Measurements from ENCODE around the gene SOSTDC1.

The SOSTDC1 gene

GRCh38 chr7:16417906-16418305 lies 47.6 kb downstream of the SOSTDC1 start:
- peak; percentile 55 for DNase-seq

GRCh38 chr7:16416289-16417282 lies 49.0 kb downstream of the SOSTDC1 start:
- DNase-seq: peak; percentile 70

- DNase-seq: no peak
Measured at GRCh38 chr7:16412274-16413254, 53.0 kb downstream of the SOSTDC1 start.
